Right renal pelvis (tissue), 4 donors: ENCODE measurements around the gene TNFRSF19. TPM values are rescaled to one million over a fixed set of nuclear protein-coding genes. Genes with fewer than 3 reads are reported as not detected.

Experiments used
- DNase-seq, 4 donors: peaks; one replicate each; pipeline ENCODE4 v3.0.0-alpha.2; 2013; ENCODE audit warnings: low read depth in 4 of 4, low spot score in 3 of 4, missing footprints in 1 of 4
- polyA plus RNA-seq, 4 donors: library from polyadenylated mRNA; unstranded; fragments of 120-200 nt; gene quantifications; one replicate each; pipeline ENCODE4 v1.2.1, GENCODE V29; 2013; ENCODE audit not compliant: insufficient read length in 4 of 4

TNFRSF19 gene
- polyA plus RNA-seq, 4 donors, result 46.5 to 56.0 (median 52.2) TPM

- no peak for DNase-seq
Measured at GRCh38 chr13:23621316-23621645, 51.1 kb downstream of the TNFRSF19 start.

GRCh38 chr13:23622985-23623384, 52.8 kb downstream of the TNFRSF19 start:
- no peak for DNase-seq

- no peak for DNase-seq
Measured at GRCh38 chr13:23623394-23623793, 53.2 kb downstream of the TNFRSF19 start.

GRCh38 chr13:23626700-23627099, 56.5 kb downstream of the TNFRSF19 start:
- no peak for DNase-seq

- DNase-seq, result no peak
Measured at GRCh38 chr13:23627410-23627809, 57.2 kb downstream of the TNFRSF19 start.

- DNase-seq, result no peak
Measured at GRCh38 chr13:23628250-23628649, 58.0 kb downstream of the TNFRSF19 start.

- DNase-seq, result no peak
Measured at GRCh38 chr13:23628765-23629565, 58.8 kb downstream of the TNFRSF19 start.

- DNase-seq, result no peak
Measured at GRCh38 chr13:23629566-23630272, 59.5 kb downstream of the TNFRSF19 start.

GRCh38 chr13:23630349-23631093, 60.3 kb downstream of the TNFRSF19 start:
- DNase-seq, result no peak

- no peak for DNase-seq
Measured at GRCh38 chr13:23631311-23632047, 61.3 kb downstream of the TNFRSF19 start.

- DNase-seq, result no peak
Measured at GRCh38 chr13:23632048-23632582, 61.9 kb downstream of the TNFRSF19 start.

GRCh38 chr13:23632741-23633140, 62.5 kb downstream of the TNFRSF19 start:
- no peak for DNase-seq

- DNase-seq, result no peak
Measured at GRCh38 chr13:23634897-23635296, 64.7 kb downstream of the TNFRSF19 start.

GRCh38 chr13:23636360-23636759, 66.1 kb downstream of the TNFRSF19 start:
- no peak for DNase-seq

GRCh38 chr13:23637829-23638228, 67.6 kb downstream of the TNFRSF19 start:
- no peak for DNase-seq

GRCh38 chr13:23639674-23640073, 69.5 kb downstream of the TNFRSF19 start:
- DNase-seq, result no peak

GRCh38 chr13:23642110-23642509, 71.9 kb downstream of the TNFRSF19 start:
- no peak for DNase-seq

- no peak for DNase-seq
Measured at GRCh38 chr13:23643338-23644125, 73.3 kb downstream of the TNFRSF19 start.

GRCh38 chr13:23644126-23644419, 73.9 kb downstream of the TNFRSF19 start:
- no peak for DNase-seq
